Ureter (tissue), 1 donor: ENCODE data around the gene TMEM54. TPM values are rescaled to one million over a fixed set of nuclear protein-coding genes. Genes with fewer than 3 reads are reported as not detected.

Experiments
- DNase-seq: peaks from one replicate; pipeline ENCODE4 v3.0.0-alpha.2; 2020; ENCODE audit warnings: low spot score
- total RNA-seq: library from RNA; stranded (reverse); gene quantifications from one replicate; pipeline ENCODE4 v1.2.4, GENCODE V29; 2023
- donor health status: DM: yes; HTN: yes; CAD: no.

Gene TMEM54
- total RNA-seq, 1 donor from 2014 or later, result 88.7 TPM

DNA sequence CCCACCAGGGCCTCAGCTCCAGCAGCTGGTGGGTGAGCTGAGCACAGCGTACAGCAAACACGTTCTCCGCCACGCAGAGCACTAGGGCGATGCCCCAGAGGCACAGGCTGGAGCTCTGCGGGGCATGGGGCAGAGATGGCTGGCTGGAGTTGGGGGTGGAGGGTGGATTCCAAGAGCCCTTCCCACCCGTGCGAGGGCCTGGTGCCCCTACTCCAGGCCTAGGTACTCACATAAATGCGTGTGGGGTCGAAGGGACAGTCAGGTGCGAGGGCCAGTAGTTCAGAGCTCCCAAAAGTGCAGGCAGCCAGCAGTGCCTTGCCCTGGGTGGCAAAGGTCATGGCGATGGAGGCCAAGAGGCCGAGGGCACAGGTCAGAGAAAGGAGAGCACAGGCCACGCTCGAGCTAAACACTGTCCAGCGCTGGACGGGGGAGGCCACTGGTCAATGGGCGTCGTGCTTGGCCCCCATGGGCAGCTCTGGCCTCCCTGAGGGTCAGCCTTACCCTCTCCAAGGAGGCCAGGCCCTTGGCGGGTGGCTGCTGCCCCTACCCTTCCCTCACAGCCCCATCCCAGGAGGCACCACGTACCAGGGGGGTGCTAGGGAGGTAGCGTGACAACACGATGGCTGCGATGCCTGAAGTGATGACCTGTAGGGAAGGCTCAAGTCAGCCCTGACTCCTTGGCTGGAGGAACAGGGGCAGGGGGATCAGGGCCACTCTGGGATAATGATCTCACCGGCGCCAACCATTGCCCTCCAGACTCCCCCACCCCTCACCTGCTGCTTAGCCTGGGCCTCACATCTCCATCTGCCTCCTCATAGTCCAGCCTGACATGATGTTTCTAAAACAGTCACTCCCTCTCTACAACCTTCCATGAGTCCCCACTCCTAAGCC lies 5.6 kb downstream of the TMEM54 start:
- no peak for DNase-seq

DNA sequence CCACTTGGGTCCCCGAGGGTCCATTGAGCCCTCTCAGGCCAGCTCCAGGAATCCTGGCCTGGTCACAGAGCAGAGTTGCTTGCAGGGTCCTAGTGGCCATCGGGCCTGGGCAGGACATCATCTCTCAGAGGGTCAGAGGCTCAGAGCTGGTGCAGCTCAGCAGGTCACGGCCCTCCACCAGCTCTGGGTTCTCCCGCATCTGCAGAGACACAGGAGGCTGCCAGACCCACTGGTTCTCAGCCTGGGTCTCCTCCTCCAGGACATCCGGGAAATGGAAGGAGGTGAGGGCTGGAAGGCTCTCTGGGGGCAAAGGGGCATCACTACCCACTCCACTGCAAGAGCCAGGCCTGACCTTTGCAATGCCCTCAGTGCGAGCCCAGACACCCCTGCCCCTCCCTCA lies 6.5 kb downstream of the TMEM54 start:
- DNase-seq, result no peak

DNA sequence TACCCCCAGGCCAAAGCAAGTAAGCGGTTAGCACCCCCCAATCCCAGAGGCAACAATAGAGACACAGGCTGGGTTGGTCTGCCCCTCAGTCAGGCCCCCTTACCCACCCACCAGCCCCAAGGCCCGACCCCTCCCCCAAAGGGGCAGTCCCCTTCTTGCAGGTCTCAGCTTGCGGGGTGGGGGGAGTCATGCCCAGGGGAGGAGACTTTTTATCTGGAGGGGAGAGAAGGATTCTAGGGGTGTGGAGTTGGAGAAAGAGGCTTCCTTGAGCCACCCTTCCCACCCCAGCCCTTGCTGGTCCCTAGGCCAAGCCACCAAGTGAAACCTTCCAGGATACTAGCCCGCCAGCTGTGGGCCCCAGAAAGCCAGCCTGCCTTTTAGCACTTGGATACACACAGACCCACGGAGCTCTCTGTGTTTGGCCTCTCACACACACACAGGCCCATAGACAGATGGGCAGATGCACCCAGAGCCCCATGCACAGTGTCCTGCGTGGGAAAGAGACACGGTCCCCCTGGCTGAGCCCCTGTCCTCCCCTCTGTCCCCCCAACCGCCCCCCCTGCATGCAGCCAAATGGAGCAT lies 7.1 kb downstream of the TMEM54 start:
- DNase-seq, result no peak

DNA sequence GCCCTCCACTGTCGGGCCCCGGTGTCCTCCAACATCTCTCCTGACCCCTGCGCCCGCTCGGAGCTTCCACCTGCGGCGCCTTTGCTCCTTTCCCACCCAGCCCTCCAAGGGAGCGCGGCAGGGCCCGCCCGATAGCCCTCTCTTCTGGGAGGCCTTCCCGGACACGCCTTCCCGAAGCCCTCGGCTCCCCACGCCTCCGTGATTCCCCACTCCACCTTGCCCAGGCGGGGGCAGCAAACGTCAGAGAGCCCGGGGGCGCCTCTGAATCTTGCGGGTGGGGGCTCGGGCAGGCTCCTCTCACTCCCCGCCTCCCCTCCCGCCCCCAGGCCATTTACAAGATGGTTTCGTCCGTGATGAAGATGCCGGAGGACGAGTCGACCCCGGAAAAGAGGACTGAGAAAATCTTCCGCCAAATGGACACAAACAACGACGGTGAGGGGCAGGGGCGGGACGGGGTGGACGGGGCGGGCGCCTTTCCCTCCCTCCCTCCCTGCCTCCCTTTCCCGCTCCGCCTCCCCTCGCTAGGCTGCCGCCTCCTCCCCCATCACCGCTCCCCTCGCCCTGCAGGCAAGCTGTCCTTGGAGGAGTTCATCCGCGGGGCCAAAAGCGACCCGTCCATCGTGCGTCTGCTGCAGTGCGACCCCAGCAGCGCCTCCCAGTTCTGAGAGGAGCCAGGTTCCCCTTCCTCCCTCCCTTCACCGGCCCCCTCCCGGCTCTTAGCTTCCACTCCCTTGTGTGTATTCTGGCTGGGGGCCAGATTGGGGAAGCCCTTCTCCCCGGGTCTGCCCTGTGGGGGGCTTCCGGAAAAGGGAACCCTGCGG lies 7.8 kb downstream of the TMEM54 start:
- DNase-seq, result no peak

DNA sequence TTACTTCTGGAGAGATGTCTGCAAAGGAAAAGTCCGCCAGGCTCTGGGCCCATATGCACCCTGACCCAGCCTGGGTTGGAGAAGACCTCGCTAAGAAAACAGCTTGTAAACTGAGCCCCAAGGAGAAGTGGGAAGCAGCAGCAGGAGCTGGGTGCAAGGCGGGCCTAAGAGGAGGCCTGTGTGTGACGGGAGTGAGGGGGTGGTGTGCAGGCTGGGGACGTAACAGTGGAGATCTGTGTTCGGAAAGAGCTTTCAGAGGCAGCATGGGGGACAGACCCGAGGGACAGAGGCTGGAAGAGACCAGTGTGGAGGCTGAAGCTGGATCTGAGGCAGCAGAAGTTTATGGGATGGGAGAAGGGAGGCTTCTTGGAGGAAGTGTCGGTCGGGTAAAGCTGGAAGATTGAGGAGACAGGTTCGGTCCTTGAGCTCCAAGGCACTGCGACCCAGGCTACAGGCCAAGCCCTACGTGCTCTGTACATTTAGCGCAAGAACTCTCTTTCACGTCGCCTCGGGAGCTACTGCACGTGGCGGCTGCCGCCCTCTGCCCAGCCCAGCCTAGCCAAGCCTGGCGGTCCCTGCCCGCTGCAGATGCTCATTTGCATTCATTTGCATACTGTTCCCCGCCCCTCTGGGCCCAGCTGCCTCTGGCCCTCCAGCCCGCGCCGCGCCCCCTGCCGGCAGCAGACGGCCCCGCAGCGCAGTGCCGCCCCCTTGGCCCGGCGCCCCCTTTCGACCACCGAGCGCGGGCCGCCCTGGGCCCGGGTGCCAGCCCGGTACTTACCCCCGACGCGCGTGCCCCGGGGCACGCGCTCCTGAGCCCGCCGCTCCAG lies 8.6 kb downstream of the TMEM54 start:
- no peak for DNase-seq

DNA sequence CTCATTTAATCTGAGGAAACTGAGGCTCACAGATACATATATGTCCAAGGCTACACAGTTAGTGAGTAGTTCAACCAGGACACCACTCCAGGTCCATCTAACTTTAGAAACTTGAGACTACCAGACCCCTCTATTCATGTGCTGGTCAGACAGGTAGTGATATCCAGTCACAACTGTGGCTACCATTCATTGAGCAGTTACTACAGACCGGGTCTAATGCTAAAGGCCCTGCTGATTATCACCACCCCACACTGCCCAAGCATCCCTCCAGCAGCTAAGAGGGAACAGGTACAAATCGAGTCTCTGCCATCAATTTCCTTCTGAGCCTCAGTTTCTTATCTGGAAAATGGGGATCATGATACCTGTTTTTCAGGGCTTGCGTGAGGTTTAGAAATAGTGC lies 9.6 kb downstream of the TMEM54 start:
- DNase-seq, result no peak

DNA sequence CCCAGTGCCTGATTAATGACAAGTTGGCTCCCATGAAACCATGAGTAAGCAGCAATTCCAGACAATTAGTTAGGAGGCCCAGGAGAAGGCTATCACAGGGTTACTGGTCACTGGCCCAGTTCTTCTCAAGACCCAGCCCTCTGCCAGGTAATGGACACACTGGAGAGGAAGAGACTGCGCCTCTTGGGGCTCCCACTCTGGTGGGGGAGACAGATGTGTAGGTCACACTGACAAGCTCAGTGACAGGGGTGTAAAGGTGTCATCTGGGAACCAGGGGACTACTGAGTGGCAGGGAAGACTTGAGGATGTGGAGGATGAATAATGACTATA lies 10.0 kb downstream of the TMEM54 start:
- no peak for DNase-seq

DNA sequence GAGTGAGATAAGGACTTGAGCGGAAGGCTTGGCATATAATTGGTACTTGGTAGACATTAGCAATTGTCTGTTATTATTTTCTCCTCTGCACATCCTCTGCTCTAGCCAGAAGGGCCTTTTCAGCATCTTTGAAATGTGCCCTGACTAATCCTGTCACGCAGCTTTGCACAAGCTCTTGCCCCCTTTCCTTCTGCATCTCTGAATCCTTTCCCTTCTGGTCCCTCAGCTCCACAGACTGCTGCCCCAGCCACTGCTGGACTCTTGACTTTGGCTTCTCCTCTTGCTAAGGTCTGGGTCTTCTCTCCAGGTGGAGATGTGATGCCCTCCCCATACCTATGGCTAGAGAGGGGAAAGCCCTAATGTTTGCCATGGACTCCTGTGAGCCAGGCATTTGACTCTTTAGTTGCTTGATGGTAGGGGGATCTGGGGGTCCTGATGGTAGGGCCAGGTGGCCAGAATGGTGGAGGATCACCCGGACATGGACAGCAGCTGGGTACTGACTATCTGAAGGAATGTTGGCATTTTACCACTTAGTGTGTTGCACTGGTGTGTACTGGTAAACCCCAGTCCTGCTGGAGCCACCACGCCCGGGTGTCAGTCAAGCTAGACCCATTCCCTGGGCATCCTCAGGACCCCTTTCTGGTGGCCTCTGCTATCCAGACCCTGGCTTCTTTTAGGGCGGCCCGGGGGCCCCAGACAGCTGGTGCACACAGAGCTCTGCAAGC lies 10.5 kb downstream of the TMEM54 start:
- DNase-seq, result no peak

DNA sequence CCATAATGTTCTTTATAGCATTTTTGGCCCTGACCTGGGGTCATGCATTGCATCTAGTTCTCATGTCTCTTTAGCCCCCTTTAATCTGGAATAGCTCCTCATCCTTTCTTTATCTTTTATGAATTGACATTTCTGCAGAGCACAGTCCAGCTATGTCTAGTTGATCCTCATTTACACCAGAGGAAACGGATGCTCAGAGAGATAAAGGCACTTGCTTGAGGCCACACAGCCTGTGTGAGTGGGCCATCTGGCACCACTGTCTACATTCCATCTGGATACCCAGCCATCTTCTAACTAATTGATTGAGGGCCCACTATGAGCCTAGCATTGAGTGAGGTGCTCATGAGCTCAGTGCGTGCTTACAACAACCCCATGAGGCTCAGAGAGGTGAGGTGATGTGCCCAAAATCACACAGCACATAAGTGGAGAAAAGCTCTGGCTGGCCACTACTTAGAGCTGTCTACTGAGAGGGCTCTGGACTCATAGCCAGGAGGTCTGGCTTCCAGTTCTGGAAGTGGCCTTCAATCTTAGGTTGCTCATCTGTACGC lies 11.4 kb downstream of the TMEM54 start:
- no peak for DNase-seq

DNA sequence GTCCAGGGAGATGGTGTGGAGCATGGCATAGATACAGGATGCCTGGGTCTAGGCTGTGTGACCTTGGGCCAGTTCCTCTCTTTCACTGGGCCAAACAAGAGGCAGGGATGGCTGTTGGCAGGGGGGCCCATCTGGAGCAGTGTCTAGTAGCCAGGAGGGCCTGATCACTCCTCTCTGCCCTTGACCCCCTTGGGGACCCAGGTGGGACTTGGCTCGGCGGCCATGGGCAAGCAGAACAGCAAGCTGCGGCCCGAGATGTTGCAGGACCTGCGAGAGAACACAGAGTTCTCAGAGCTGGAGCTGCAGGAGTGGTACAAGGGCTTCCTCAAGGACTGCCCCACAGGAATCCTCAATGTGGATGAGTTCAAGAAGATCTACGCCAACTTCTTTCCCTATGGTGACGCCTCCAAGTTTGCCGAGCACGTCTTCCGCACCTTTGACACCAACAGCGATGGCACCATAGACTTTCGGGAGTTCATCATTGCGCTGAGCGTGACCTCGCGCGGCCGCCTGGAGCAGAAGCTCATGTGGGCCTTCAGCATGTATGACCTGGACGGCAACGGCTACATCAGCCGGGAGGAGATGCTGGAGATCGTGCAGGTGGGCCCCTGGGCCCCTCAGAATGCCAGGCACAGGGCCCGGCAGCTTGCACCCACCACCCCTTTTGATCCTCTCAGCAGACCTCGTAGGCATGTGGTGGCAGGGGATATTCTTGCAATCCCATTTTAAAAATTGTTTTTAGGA lies 12.3 kb downstream of the TMEM54 start:
- no peak for DNase-seq

DNA sequence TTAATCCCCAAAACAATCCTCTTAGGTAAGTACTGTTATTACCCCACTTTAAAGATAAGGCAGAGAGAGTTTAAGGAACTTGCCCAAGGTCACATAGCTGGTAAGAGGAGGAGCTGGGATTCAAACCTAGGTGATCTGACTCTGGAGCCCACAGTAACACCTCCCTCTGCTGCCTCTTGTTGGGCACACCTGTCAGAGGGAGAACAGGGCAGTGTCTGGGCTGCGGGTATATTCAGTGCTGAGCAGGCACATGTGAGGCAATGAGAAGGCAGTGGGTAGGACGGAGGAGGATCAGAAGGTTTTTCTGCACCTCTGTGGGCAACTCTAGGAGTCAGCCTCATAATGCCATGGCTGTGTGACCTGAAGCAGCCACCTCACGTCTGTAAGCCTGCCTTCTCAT lies 13.1 kb downstream of the TMEM54 start:
- DNase-seq, result no peak

DNA sequence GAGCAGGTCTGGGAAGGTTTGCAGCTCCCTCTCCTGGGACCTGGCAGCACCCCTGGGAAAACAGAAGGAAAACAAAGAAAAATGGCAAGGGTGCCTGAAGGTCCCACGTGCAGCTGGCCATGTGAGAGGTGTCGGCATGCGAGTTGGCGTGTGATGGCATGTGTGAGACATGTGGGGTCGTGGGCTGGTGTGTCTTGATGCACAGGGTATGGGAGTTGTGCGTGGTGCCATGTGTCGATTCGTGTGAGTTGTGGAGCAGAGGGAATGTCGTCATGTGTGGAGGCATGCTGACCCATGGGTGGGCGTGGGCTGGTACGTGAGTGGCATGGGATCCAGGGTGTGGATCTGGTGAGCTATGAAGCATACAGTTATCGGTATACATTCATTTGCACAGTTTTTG lies 13.6 kb downstream of the TMEM54 start:
- no peak for DNase-seq

DNA sequence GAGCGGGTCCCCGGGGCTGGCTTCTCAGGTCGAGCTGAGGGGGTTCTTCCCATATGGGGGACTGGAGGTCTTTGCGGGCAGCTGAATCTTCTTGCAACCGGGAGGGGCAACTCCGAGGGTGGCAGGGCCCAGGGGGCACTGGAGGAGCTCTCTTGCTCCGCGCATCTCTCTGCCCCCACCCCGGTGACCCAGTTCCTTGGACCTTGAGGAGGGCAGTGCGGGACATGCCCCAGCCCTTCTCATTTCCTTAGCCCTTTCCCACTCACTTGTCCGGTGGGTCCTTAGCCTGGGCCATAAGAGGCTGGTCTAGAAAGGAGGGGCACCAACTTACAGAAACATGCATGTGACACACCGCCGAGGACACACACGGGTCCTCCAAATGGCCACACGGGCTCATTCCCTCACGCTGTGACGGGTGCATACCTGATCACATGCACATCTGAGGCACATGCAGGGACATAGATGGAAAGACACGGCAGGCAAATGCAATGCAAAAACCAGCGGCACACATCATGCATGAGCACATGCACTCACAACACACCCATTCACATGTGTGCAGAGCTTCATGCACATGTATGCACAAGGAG lies 14.3 kb downstream of the TMEM54 start:
- no peak for DNase-seq

DNA sequence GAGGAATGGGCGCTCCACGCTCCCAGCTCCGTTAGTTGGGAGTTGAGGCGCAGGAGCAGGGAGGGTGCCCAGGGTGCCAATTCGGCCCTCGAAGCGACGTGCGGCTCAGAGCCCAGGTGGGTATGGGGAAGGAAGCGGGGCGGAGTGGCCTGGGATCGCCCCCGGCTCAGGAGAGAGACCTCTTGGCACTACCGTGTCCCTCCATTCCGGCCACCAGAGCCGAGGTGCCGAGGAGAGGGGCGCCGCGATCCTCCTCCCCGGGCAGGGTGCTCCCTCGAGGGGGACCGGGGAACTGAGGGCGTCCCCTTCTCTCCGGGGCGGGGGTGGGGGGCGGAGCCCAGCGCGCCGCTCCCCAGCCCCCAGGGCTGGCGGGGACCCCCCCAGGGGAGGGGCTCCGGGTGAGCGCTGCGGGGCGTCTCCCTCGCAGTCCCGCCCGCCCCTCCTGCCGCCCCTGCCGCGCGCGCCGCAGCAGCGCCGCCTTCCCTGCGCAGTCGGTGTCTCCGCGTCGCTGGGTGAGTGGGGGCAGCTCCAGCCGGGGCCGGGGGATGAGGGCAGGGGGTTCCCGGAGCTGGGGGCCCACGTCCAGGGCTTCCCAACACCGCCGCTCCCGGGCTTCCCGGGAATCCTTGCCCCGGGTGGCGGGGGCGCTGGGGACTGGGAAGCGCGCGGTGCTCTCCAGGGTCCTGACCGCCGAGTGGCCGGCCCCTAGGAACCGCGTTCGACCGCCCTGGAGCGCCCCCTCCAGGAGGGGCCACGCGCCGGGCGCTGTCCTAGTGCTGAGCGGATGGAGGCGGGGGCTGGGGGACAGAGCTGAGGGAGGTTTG lies 15.0 kb downstream of the TMEM54 start, which contains the start of gene HPCA:
HPCA (plus strand) TSS at position 488 of the 824 bp plus-strand sequence. CDS start 2,408 bp downstream, outside the sequence.
- DNase-seq, result no peak

DNA sequence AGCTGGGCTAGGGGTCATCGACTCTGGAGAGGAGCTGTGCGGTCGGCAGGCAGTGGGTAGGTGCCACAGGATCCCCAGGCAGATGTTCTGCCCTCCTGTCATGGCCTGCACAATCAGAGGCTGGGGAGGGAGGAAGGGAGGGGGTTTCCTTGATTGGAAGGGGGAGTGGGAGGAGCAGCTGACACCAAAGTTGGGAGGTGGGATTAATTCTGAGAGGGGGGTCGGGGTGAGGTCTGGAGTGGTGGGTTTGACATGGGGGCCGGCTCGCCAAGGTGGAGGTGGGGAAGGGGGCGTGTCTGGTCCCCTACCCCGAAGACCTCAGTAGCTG lies 15.5 kb downstream of the TMEM54 start:
- no peak for DNase-seq

DNA sequence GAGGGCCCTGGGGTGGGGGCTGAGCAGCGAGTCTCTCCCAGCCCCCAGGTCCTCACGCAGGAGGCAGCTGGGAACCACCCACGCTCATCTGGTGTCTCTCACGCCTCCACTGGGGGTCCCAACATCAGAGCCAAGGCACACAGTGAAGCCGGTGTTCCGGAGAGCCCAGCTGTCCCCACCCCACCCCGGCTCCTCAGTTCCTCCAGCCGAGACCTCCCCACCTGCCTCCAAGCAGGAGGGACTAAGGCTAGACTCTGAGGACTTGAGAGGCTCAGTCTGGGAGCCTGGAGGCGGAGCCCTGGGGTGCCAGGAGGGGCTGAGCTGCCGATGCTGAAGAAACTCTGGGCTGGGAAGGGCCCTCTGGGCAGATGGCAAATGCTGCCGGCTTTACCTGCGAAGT lies 16.5 kb downstream of the TMEM54 start:
- DNase-seq, result no peak

DNA sequence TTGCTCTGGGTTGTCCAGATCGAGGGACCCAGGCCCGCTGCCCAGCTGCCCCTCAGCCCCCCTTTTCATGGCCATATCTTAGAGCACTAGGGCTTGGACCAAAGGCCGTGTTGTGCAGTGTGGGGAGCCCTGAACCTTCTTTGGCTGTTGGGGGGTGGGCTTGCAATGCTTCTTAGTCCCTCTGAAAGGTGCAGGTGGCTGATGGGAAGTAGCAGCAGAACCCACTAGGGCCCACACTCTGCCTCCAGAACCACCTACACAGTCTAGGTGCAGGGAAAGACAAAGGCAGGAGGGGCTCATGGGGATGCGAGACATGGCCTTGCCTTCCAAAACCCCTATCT lies 17.2 kb downstream of the TMEM54 start:
- no peak for DNase-seq

DNA sequence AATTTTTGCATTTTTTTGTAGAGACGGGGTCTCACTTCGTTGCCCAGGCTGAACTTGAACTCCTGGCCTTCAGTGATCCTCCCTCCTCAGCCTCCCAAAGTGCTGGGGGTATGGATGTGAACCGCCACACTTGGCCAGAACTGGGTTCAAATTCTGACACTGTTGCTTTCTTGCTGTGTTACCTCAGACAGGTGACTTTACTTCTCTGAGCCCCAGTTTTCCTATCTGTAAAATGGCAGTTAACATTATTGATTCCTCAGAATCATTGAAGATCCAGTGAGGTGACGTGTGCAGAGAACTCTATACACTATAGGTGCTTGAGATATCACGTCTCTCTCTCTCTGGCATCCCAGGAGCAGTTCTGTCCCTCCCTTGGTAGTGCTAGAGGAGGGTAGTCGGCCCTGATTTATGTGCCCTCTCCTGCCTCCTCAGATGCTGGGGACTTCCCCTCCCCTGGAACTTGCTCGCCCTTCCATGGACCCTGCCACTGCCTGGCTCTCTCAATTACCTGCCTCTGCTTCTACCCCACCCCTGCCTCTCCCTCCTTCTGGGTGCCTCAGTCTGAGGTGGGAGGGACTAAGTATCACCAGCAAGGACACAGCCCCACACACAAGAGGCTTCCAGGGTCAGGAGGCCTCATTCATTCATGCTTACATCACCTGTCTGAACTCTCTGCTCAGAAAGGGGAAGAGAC lies 17.7 kb downstream of the TMEM54 start:
- no peak for DNase-seq
